Left colon (tissue), 2 donors: ENCODE measurements around the gene FLYWCH1. TPM values are rescaled to one million over a fixed set of nuclear protein-coding genes. Genes with fewer than 3 reads are reported as not detected.

Experiments
- ATAC-seq: fragments of 200-7000 bp; cut with Tn5 transposase; one replicate; pipeline ENCODE4 v1.9.1; 2020; ENCODE audit warnings: mild to moderate bottlenecking, moderate library complexity
- DNase-seq, 2 donors: peaks; one replicate each; pipeline ENCODE4 v3.0.0-alpha.2; 2020
- intact Hi-C, 2 donors: fragments of 100-400 bp; cut with DNase I in 1 of 2; cut with micrococcal nuclease in 1 of 2; formaldehyde crosslinking; loops; one replicate each; pipeline versions ENCODE4 v1.11.2 to v1.14.0; 2022; cut with DNase I, micrococcal nuclease
- total RNA-seq, 2 donors: library from RNA; stranded (reverse); fragmentation: NEBNext Ultra II Directional; extraction: Animal tissue kit (Norgen Biotek cat#: 25700); gene quantifications; one replicate each; pipeline ENCODE4 v1.2.1, GENCODE V29; 2021
- donor health status: DM: no; HTN: no; CAD: no.
- donor health status: DM: yes; HTN: yes; CAD: no.

The FLYWCH1 gene
- total RNA-seq, 2 donors from 2014 or later, result 23.0 to 27.3 TPM

- ATAC-seq (no peak), DNase-seq (no peak)
- intact Hi-C loops, result no loop called here
Measured at GRCh38 chr16:2988590-2989099, 76.9 kb downstream of the FLYWCH1 start.

GRCh38 chr16:2990891-2991290, 79.2 kb downstream of the FLYWCH1 start:
- no peak for DNase-seq
- ATAC-seq, result peak; percentile 77
- intact Hi-C loops, result no loop called here

GRCh38 chr16:2991566-2992261, 80.0 kb downstream of the FLYWCH1 start:
- ATAC-seq (peak; percentile 73), DNase-seq (no peak)
- intact Hi-C loops, result no loop called here

- DNase-seq (no peak), ATAC-seq (no peak)
- intact Hi-C loops, result no loop called here
Measured at GRCh38 chr16:2992383-2993081, 80.8 kb downstream of the FLYWCH1 start.

GRCh38 chr16:2996298-2996697, 84.6 kb downstream of the FLYWCH1 start:
- DNase-seq (no peak), ATAC-seq (no peak)
- intact Hi-C loops, result no loop called here

- DNase-seq, result no peak
- no peak for ATAC-seq
- intact Hi-C loops, result no loop called here
Measured at GRCh38 chr16:2999929-3000328, 88.2 kb downstream of the FLYWCH1 start.

GRCh38 chr16:3000540-3000939, 88.8 kb downstream of the FLYWCH1 start:
- ATAC-seq, result no peak
- intact Hi-C loops, result no loop called here

More at GRCh38 chr16:3000540-3000939, 88.8 kb downstream of the FLYWCH1 start:
- DNase-seq, result no peak

Other genes with a start within 250 kb of the FLYWCH1 start
- gene KCTD5, start 229.4 kb upstream of the FLYWCH1 start, total RNA-seq, result 10 to 100 TPM; 49.3 to 79.6 TPM
- under 1 TPM; 0.34 to 0.76 TPM for gene PRSS27, start 191.7 kb upstream of the FLYWCH1 start, total RNA-seq
- 100 to 1,000 TPM; 476 to 593 TPM for gene SRRM2, start 159.3 kb upstream of the FLYWCH1 start, total RNA-seq
- gene ELOB, start 134.7 kb upstream of the FLYWCH1 start, total RNA-seq, result 100 to 1,000 TPM; 209 to 336 TPM
- gene PRSS33, start 124.4 kb upstream of the FLYWCH1 start, total RNA-seq, result not detected
- gene PRSS41, start 113.5 kb upstream of the FLYWCH1 start, total RNA-seq, result not detected
- 1 to 10 TPM; 1.7 to 6.4 TPM for gene PRSS21, start 94.7 kb upstream of the FLYWCH1 start, total RNA-seq
- 10 to 100 TPM; 40.9 to 50.0 TPM for gene ZG16B, start 81.6 kb upstream of the FLYWCH1 start, total RNA-seq
- gene PRSS22, start 53.8 kb upstream of the FLYWCH1 start, total RNA-seq, result 10 to 100 TPM in 1 of 2 donors, under 1 TPM in 1; 0.78 to 12.9 TPM
- gene FLYWCH2, start 28.7 kb upstream of the FLYWCH1 start, total RNA-seq, result 10 to 100 TPM; 20.7 to 30.8 TPM
- gene KREMEN2, start 52.3 kb downstream of the FLYWCH1 start, total RNA-seq, result 1 to 10 TPM in 1 of 2 donors, under 1 TPM in 1; 0.89 to 1.1 TPM
- gene PAQR4, start 57.4 kb downstream of the FLYWCH1 start, total RNA-seq, result 10 to 100 TPM in 1 of 2 donors, 1 to 10 TPM in 1; 8.7 to 12.7 TPM
- gene PKMYT1, start 68.5 kb downstream of the FLYWCH1 start, total RNA-seq, result 10 to 100 TPM in 1 of 2 donors, 1 to 10 TPM in 1; 4.4 to 12.6 TPM
- gene CLDN9, start 101.0 kb downstream of the FLYWCH1 start, total RNA-seq, result under 1 TPM; 0.40 to 0.42 TPM
- not detected for gene CLDN6, start 106.3 kb downstream of the FLYWCH1 start, total RNA-seq
- gene TNFRSF12A, start 108.4 kb downstream of the FLYWCH1 start, total RNA-seq, result 10 to 100 TPM; 10.5 to 19.3 TPM
- gene HCFC1R1, start 112.0 kb downstream of the FLYWCH1 start, total RNA-seq, result 10 to 100 TPM; 26.6 to 31.4 TPM
- gene THOC6, start 112.1 kb downstream of the FLYWCH1 start, total RNA-seq, result 10 to 100 TPM; 18.8 to 19.3 TPM
- 100 to 1,000 TPM in 1 of 2 donors, 10 to 100 TPM in 1; 91.8 to 107 TPM for gene BICDL2, start 125.0 kb downstream of the FLYWCH1 start, total RNA-seq
- gene MMP25, start 134.6 kb downstream of the FLYWCH1 start, total RNA-seq, result 1 to 10 TPM in 1 of 2 donors, under 1 TPM in 1; 0.70 to 1.1 TPM
- 100 to 1,000 TPM; 265 to 865 TPM for gene IL32, start 153.7 kb downstream of the FLYWCH1 start, total RNA-seq
- not detected for gene ZSCAN10, start 187.4 kb downstream of the FLYWCH1 start, total RNA-seq
- 1 to 10 TPM; 8.2 to 9.6 TPM for gene ZNF205, start 200.7 kb downstream of the FLYWCH1 start, total RNA-seq
- 10 to 100 TPM; 12.3 to 13.8 TPM for gene ZNF213, start 223.1 kb downstream of the FLYWCH1 start, total RNA-seq